Measurements from ENCODE around the gene AATK.

GRCh38 chr17:81099888-81100287 is 66.1 kb downstream of the AATK start:
- TF ChIP-seq CEBPB (IDR thresholded peaks at IDR 0.05; ENCODE audit: low read depth, low read length), result no peak
- no peak for TF ChIP-seq CTCF (conservative IDR thresholded peaks at IDR 0.05; ENCODE audit: low read depth, low read length)
- no peak for TF ChIP-seq USF2 (IDR thresholded peaks at IDR 0.05; ENCODE audit: low read depth, low read length)

All from IMR-90 (cell line).